HG03108 (cell line): Measurements from ENCODE around the gene CRADD.
"Not testable (repeated sequence)": the region's sequence is repeated elsewhere in the genome, so short reads cannot be mapped to it uniquely, and the experiment has no call there.

Source experiments
- ATAC-seq: cut with Tn5 transposase; IDR thresholded peaks from one replicate; pipeline ENCODE4 v1.9.1; 2021; ENCODE audit warnings: moderate library complexity; ENCODE audit not compliant: unreplicated experiment

Gene CRADD

GRCh38 chr12:93677195-93678064, at the start of gene CRADD:
Gene CRADD, plus strand, starts transcription at chr12:93677375.
- ATAC-seq: peak; percentile 84

- no peak for ATAC-seq
Measured at GRCh38 chr12:93632383-93632782, 44.8 kb upstream of the CRADD start.

DNA sequence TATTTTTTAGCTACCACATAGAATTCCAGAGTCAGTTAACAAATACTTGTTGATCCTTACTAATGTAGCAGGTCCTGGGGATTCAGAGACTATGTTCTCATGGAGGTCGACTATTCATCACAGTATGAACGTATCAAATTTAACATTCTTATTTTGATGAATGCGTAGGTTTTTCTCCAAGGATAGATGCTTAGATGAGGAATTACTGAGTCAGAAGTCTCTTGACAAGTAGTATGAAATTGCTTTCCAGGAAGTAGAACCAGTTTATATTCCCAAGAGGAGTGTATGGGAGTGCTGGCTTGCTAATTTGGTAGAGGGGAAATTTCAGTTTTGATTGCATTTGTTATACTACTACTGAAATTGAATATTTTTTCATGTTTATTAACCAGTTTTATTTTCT, 42.8 kb upstream of the CRADD start:
- no peak for ATAC-seq

- ATAC-seq: no peak
Measured at GRCh38 chr12:93636708-93637107, 40.5 kb upstream of the CRADD start.

DNA sequence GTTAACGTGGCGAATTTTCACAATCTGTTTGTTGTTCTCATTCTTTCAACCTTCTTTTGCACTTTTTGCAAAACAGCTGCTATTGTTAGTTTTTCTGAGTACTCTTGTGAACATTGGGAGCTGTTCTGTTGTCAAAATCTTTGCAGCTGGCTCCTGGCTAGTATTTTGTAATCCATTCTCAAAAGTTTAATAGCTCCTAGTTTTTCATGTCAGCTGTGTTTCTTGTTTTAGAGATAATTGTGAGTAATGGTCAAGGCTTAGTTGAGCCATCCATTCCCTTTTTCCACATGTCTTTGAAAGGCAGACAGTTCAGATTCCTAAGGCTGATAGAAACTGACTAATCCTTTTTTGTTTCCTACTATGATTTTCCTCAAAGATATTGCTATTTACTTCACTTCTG, 39.1 kb upstream of the CRADD start:
- no peak for ATAC-seq

GRCh38 chr12:93638954-93639353, 38.2 kb upstream of the CRADD start:
- no peak for ATAC-seq

DNA sequence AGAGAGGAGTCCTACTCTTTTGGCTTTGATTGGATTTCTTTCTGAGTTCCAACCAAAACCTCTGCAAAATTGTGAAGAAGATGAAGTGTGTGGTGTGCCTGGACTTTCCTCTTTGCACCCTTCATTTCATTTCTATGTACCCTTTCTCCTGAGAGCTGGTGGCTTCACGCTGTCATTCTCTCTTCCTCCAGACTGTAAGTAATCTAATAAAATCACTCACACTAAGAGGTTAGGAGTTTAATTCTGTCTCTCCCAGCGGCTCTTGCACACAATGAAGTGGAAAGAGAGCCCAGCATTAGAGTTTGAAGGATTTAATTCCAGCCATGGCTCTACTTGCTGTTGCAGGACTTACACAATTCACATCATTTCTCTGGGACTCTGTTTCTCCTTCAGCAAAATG, 37.8 kb upstream of the CRADD start:
- no peak for ATAC-seq

DNA sequence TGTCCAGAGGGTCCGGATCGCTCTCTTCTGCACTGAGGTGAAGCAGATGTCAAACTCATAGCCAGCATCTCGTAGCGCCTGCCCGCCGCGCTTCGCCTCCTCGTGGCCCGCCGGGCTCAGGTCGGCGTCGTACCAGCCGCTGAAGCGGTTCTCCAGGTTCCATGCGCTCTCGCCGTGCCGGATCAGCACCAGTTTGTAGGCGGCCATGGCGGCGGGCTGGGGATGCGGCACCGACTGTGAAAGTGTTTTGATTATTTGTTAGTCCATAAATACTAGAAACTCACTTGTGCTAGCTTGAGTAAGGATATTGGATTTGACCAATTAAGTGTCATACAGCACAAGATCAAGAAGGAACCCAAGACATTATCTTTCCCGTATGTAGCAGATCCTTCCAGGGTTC, 35.8 kb upstream of the CRADD start:
- ATAC-seq: not testable (repeated sequence)

- no peak for ATAC-seq
Measured at GRCh38 chr12:93642751-93643150, 34.4 kb upstream of the CRADD start.

GRCh38 chr12:93645702-93646101, 31.5 kb upstream of the CRADD start:
- no peak for ATAC-seq

DNA sequence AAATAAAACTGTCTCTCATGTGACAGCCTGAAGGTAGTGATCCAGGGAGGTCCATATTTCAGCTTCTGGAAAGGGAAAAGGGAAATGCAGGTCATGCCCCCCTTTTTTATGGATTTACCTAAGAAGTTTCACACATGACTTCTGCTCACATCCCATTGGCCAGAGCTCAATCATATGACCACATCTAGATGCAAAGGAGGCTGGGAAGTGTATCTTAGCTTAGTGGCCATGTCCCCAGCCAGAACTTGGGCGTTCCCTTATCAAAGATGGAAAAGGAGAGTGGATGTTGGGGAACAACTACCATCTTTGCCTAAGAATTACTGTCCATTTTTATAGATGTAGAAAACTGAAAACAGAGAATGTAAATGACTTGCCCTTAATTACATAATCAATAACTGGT, 26.5 kb upstream of the CRADD start:
- ATAC-seq: no peak

GRCh38 chr12:93653079-93653478, 24.1 kb upstream of the CRADD start:
- no peak for ATAC-seq

DNA sequence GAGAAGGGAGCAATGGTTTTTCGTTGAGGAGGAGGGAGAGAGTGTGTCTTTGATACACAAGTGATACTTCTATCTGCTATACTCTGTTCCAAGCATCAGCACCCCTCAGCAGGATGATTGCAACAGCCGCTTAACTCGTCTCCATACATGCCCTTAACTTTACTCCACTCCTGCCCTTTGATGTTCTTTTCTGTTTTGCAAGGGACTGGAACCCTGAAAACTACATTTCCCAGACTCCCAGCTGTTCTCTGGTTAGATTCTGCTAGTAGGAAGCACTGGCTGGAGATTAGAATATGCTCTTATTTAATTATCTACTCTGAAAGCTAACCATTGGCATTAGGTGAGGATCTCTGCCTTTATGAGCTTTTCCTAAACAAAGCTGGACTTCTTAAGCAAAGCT, 23.5 kb upstream of the CRADD start:
- no peak for ATAC-seq

DNA sequence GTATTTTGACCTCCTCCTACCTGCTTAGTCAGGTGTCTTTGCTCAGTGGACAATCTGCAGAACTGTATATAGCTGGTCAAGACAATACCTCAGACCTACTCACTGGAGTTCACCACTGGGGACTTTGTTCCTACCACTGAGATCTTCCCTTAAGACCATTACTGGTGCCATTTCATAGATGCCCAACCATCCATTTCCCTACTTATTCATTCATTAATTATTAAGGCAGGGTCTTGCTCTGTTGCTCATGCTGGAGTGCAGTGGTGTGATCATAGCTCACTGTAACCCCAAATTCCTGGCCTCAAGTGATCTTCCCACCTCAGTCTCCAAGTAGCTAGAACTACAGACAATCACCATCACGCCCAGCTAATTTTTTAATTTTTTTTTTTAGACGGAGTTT, 22.8 kb upstream of the CRADD start:
- ATAC-seq: no peak

DNA sequence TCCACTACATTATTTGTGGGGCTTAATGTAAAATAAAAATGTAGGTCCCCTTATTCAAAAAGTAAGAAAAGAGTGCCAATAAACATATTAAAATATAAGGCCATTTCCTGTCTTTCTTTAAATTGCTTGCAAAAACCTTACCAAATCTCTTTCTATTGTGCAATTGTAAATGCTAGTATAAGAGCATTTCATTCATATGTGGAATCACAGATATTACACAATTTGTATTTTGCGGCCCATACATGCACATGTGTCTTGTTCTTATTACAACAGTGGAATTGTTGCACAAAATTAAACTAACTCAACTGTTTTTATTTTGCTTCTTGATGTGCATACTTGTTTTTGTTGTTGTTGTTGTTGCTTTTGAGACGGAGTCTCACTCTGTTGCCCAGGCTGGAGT, 20.1 kb upstream of the CRADD start:
- no peak for ATAC-seq

DNA sequence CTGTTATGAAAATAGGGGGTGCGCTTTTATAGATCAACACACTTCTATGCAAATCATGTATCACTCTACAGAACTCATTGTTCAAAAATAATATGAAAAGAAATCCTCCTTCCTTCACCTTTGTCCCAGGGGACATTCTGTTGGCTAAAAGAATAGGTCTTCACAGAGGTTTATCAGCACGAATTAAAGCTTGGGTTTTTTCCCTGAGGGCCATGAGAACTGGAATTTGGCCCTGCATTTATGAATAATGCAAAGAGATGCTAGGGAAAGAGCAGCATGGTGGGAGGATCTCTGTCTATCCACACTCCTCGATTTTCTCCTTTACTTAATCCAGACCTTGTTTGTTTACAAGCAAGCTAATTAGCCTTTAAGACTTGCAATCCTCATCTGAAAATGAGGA, 16.2 kb upstream of the CRADD start:
- no peak for ATAC-seq

GRCh38 chr12:93663006-93663728, 14.0 kb upstream of the CRADD start:
- no peak for ATAC-seq

GRCh38 chr12:93663729-93664084, 13.5 kb upstream of the CRADD start:
- no peak for ATAC-seq

DNA sequence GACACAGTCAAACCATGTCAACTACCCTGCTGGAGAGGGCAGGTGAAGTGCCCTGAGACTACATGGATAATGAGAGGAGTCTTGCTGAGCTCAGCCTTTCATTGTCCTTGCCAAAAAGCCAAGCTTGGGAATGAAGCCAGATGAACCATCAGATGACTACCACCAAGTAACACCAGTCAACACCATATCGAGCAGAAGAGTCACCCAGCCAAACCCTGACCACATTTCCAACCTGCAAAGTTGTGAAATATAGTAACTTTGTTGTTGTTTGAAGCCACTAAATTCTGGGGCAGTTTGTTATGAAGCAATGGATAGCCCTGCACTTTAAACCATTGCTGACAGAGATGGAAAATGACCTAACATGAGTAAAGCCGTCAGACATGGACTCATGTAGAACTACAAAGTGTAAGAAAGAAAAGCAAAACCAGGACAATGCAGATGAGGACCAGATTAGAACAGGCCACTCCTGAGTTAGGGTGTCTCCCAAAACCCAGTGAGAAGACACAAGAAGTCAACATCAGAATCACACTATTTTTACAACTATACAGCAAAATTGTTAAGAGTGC, 12.5 kb upstream of the CRADD start:
- ATAC-seq: no peak

- ATAC-seq: no peak
Measured at GRCh38 chr12:93667672-93668071, 9.5 kb upstream of the CRADD start.

DNA sequence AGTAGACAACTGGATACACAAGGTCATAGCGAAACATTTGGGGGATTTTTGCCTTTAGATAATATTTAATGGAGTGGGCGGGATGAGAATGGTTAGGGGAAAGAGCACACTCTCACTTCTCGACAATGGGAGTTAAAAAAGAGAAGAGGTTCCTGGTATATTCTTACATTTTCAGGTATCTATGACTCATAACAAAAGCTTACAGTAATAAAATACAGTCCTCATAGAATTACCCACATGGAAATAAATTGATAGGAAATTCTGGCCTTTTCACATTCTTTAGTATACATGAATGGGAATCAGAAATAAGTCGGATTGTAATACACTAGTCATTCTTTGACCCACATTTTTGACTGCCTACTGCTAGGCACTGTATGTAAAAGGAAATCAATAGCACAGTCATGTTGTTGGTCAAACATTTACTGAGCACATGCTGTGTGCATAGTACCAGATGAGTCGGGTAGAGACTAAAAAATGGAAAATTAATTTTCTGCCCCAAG, 8.2 kb upstream of the CRADD start:
- ATAC-seq: peak; percentile 81

GRCh38 chr12:93669452-93669851, 7.7 kb upstream of the CRADD start:
- ATAC-seq: no peak
